K562 (cell line): ENCODE results near the gene ZSCAN26.

Experiments used
- CTCF ChIP-seq, 3 experiments: IDR thresholded peaks in 2 of 3; conservative IDR thresholded peaks in 1 of 3; 2 replicates each; pipeline ENCODE4 v1.5.1; 2011 to 2012; ENCODE audit warnings: low read length in 3 of 3, mild to moderate bottlenecking in 3 of 3, control low read depth in 2 of 3, improper control_type of control experiment in 1 of 3, inconsistent platforms in 1 of 3, low read depth in 1 of 3, mixed read lengths in 1 of 3, moderate library complexity in 1 of 3; ENCODE audit not compliant: insufficient read depth in 2 of 3
- HNRNPH1 ChIP-seq: fragments of 200-400 bp; formaldehyde crosslinking; optimal IDR thresholded peaks from 2 replicates; pipeline ENCODE3; 2017; ENCODE audit warnings: low read depth, mild to moderate bottlenecking, low read length, moderate library complexity
- TAF1 ChIP-seq: IDR thresholded peaks from 2 replicates; pipeline ENCODE4 v1.6.1; 2011; ENCODE audit warnings: mild to moderate bottlenecking, low read length, moderate library complexity; ENCODE audit not compliant: insufficient read depth, control insufficient read depth, severe bottlenecking; ENCODE audit errors: extremely low read depth
- ZNF408 ChIP-seq: fragments of 250-450 bp; sonication (Bioruptor Pico); IDR thresholded peaks from 2 replicates; pipeline ENCODE4 v1.4.0; 2020; ENCODE audit warnings: low read depth, mild to moderate bottlenecking, moderate library complexity
- TF ChIP-seq, protein P1 (sequence below): sonication (generic); formaldehyde crosslinking; IDR thresholded peaks from 2 replicates; pipeline ENCODE4 v1.8.0; 2023; ENCODE audit warnings: mild to moderate bottlenecking, missing genetic modification reagents

DNA sequence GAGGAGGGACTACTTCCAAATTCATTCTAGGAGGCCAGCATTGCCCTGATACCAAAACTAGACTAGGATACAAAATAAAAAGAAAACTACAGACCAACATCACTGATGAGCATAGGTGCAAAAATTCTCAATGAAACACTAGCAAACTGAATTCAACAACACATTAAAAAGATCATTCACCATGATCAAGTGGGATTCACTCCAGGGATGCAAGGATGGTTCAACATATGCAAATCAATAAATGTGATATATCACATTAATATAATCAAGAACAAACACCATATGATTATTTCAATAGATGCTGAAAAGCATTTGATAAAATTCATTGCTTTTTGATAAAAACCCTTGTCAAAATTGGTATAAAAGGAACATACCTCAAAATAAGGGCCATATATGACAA lies 24.6 kb downstream of the ZSCAN26 start:
- no peak for TF ChIP-seq CTCF (IDR thresholded peaks at IDR 0.05 in 2 of 3, conservative IDR thresholded peaks at IDR 0.05 in 1 of 3; ENCODE audit: insufficient read depth in 2 of 3, low read depth in 1 of 3, low read length in 3 of 3)
- no peak for TF ChIP-seq ZNF408 (CRISPR knock-in tag)
- no peak for TF ChIP-seq TAF1
- TF ChIP-seq, protein P1, sequence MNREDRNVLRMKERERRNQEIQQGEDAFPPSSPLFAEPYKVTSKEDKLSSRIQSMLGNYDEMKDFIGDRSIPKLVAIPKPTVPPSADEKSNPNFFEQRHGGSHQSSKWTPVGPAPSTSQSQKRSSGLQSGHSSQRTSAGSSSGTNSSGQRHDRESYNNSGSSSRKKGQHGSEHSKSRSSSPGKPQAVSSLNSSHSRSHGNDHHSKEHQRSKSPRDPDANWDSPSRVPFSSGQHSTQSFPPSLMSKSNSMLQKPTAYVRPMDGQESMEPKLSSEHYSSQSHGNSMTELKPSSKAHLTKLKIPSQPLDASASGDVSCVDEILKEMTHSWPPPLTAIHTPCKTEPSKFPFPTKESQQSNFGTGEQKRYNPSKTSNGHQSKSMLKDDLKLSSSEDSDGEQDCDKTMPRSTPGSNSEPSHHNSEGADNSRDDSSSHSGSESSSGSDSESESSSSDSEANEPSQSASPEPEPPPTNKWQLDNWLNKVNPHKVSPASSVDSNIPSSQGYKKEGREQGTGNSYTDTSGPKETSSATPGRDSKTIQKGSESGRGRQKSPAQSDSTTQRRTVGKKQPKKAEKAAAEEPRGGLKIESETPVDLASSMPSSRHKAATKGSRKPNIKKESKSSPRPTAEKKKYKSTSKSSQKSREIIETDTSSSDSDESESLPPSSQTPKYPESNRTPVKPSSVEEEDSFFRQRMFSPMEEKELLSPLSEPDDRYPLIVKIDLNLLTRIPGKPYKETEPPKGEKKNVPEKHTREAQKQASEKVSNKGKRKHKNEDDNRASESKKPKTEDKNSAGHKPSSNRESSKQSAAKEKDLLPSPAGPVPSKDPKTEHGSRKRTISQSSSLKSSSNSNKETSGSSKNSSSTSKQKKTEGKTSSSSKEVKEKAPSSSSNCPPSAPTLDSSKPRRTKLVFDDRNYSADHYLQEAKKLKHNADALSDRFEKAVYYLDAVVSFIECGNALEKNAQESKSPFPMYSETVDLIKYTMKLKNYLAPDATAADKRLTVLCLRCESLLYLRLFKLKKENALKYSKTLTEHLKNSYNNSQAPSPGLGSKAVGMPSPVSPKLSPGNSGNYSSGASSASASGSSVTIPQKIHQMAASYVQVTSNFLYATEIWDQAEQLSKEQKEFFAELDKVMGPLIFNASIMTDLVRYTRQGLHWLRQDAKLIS (CRISPR knock-in tag): no peak
- TF ChIP-seq HNRNPH1: no peak
